ENCODE data around the gene MT1M.
A peak's percentile ranks its signal among the peaks of the same experiment; 100 is the strongest.
"Not testable (repeated sequence)": the region's sequence is repeated elsewhere in the genome, so short reads cannot be mapped to it uniquely, and the experiment has no call there.

The MT1M gene

DNA sequence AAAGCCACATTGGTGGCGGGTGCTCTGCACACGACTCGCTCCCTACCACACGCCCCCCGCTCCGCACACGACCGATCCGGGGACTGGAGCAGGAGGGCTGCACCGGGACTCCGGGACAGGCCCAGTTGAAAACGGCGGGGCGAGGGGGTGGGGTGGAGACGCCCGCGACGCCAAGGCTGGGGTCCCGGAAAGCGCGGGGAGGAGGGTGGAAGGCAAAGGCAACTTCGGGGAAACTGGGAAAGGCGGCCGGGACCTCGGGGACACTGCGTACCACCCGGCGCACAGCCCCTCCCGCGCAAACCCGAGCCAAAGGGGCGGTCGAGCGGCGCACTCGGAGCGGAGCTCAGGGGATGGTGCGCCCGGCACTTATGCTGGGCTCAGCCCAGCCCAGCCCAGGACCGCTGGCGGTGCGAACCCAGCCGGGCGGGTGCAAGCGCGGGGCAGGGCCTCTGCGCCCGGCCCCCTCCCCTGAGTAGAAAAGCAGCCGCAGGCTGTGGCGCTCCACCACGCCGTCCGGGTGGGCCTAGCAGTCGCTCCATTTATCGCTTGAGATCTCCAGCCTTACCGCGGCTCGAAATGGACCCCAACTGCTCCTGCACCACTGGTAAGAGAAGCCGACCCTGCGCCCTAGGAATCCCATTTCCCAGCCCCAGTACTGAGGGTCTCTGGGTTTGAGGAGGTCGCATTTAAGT is at the start of gene MT1M:
MT1M (plus strand) TSS at position 504 of the 692 bp plus-strand sequence; CDS start at position 577, 73 bp downstream.
- no peak for DNase-seq

DNA sequence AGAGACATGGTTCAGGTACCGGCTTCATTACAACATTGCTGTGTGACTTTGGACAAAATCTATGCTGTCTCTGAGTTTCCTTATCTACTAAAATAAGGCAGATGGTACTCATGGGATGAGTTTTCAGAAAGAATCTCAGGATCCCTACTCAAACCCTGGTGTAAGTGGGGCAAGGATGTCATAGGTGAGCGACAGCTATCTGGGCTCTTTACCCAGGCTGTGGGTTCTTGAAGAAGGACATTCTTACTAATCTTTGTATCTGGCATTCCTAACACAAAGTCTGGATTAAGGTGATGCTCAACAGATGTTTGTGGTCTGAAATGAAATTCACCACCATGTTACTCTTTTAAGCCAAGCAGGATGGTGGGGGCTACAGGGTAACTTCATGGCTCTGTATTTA is 49.5 kb upstream of the MT1M start:
- not testable (repeated sequence) for DNase-seq

DNA sequence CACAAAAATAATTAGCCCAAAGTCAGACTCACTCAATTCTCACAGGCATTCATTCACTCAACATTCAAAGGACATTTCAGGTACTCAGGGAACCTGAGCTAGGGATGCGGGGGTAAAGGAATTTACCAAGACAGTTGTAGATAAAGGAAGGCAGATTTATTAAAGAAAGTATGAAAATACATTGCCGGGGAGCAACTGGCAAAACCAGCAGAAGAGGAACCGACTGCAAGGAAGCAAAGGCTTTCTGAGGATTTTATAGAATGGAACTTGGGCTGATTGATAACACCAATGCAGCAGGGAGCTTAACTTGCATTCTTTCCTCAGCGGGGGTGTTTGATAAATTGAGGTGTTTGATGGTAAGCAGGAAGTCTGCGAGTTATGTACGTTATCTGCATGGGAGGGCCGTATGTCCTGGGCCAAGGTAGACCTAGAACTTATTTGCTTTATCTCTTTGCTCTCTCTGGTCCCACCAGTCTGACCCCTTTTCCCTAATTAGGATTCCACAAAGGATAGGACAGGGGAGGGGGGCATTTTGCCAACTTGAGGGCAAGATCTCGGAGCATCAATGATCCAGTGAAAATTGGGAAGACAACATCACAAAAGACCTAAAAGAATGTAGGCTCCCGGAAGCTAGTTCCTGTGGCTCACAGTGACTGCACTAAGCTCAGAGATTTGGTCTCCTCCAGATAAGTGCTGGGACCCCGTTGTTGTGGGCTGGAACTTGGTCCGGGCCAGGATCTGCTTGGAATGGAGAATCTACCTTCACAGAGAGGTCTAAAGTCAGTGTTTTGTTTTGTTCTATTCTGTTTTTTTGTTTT is 48.9 kb upstream of the MT1M start:
- no peak for DNase-seq

DNA sequence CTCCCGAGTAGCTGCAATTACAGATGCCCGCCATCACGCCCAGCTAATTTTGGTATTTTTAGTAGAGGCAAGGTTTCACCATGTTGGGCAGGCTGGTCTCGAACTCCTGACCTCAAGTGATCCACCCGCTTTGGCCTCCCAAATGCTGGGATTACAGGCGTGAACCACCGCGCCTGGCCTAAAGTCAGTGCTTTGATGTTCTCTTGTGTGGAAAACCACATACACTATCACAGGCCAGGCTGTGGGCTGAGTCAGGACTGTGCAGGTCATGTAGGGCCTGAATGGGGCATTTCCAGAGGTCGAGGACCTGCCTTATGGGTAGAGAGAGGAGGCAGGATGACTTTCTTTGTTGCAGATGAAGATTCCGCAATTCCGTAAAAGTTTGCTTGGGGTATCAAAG is 48.2 kb upstream of the MT1M start:
- DNase-seq = no peak

DNA sequence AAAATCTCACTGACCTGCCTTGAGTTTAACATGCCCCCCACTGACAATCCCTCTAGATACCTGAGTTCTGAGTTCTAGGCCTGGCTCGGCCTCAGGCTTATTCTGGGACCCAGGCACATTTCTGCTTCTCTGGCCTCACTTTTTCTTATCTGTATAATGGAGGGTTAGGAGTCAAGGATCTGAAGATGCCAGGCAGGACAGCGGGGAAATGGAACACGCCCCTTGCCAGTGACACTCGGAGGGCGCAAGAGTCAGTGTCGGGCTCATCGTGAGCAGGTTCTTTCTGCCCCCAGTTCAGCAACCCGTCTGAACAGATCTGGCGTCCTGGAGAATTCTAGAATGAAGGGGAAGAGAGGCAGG is 43.7 kb upstream of the MT1M start:
- no peak for DNase-seq

DNA sequence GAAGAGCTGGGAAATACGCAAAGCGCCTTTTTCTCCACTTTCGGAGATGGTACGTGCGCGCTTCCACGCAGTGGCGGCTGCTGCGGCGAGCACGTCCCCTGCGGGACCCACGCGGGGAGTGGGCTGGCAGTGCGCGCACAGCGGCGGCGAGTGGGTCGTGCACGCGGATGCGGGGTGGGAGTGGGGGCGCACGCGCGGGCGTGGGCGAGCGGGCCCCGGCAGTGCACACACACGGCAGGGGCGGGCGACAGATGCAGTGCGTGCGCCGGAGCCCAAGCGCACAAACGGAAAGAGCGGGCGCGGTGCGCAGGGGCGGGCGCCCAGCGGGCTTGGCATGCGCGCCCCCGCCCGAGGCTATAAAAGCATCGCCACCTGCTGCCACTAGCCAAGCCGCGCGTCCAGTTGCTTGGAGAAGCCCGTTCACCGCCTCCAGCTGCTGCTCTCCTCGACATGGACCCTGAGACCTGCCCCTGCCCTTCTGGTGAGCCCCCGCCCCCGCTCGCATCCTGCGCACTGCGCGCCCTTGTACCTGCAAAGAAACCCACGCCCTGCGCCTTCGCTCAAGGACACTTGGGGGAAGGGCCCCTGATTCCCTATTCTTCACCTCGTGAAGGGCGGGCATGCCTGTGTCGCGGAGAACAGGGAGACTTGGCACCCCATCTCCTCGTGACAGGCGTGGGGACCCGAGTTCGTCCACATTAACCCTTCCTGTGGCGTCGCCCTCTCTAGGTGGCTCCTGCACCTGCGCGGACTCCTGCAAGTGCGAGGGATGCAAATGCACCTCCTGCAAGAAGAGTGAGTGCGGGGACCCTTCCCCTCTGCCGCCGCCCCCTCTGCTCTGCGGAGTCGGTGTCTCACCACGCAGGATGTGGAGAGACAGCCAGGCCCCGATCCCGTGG is 43.1 kb upstream of the MT1M start, which contains the start of gene MT3:
MT3 (plus strand) TSS at position 388 of the 899 bp plus-strand sequence; CDS start at position 451, 63 bp downstream.
- peak; percentile 19 for DNase-seq

DNA sequence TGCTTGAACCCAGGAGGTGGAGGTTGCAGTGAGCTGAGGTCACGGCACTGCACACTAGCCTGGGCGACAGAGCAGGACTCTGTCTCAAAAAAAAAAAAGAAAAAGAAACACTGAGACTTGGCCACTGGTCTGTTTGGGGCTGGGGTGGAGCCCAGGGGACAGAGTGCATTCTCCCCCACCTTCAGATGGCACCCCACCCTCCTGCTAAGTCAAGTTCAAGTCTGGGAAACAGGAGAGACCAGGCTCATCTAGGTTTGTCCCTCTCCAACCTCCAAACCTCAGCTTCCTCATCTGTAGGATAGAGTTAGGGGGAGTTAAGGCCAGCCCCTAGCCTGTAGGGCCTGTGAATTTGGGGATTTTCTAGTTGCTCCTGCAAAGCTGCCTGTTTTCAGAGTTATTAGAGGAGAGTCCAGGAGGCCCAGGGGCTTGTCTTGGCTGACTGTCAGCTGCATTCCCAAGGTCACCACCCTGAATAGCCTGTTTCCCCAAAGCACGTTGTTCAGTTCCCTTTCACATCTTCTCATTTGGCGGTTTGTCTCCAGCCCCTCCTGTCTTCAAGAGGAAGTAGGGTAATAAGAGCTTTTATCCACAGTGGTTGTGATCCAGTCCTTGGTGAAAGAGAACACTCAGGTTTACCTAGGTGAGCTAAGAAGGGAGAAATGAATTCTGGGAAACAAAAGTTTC is 40.9 kb upstream of the MT1M start:
- DNase-seq = no peak

DNA sequence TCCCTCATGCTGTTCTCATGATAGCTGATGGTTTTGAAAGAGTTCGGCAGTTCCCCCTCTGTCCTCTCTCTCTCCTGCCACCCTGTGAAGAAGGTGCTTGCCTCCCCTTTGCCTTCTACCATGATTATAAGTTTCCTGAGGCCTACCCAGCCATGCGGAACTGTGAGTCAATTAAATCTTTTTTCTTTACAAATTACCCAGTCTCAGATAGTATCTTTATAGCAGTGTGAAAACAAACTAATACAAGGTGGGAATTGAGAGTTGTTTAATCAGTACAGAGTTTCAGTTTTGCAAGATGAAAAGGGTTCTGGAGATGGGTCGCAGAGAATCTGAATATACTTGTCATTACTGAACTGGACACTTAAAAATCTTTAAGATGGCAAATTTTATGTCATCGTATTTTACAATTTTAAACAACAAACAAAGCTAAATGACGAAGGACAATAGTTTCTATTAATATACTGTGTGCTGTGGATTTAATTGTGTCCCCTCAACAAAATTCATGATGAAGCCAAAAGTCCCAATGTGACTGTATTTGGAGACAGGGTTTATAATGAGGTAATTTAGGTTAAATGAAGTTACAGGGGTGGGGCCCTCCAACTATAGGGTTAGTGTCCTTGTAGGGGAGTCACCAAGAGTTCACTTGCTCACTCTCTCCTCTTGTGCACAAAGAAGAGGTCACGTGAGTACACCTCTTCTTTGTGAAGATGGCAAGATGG is 38.7 kb upstream of the MT1M start:
- DNase-seq = no peak

DNA sequence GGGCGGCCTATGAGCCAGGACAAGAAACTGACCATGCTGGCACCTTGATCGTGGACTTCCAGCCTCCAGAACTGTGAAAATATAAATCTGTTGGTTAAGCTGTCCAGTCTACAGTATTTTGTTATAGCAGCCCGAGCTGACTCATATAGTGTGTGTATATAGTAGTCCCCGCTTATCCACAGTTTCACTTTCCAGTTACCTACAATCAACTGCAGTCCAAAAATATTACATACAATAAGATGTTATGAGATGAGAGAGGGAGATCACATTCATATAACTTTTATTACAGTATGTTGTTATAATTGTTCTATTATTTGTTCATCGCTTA is 38.2 kb upstream of the MT1M start:
- no peak for DNase-seq

DNA sequence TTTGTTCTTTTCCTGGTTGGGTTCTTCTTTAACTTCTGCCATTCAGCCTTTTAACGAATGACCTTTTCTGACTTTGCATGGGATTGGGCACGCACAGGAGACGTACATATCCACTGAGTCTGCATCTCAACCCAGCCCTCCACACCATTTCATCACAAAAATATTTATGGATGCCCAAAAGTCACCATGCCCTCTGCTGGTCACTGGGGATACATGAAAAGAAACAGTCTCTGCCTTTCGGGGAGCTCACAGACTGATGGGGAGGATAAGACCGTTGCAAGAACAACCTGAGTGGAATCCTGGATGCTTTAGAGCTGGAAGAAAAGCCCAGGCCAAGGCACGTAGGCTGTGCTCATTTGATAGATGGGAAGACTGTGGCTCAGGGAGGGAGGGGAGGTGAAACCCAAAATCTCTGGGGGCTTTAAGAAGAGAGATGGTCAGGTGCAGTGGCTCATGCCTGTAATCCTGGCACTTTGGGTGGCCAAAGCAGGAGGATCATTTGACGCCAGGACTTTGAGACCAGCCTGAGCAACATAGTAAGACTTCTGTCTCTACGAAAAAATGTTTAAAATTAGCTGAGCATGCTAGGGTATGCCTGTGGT is 32.0 kb upstream of the MT1M start:
- peak; percentile 32 for DNase-seq

DNA sequence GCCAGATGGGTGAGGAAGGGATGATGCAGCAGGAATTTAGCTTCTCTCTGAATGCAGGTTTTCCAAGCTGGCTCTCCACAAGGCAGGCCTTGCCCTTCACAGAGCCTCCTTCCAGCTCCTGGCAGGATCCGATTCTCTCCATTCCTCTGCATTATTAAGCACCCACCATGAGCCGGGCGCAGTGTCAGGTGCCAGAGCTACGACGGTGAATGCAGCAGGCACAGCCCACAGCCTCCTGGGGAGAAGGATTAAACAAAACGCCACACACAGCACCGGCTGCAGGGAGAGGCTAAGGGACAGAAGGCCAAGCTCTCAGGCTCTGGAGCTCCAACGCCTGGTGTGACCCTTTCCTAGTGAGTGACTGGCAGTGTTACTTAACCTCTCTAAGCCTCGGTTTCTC is 31.1 kb upstream of the MT1M start:
- DNase-seq = no peak

DNA sequence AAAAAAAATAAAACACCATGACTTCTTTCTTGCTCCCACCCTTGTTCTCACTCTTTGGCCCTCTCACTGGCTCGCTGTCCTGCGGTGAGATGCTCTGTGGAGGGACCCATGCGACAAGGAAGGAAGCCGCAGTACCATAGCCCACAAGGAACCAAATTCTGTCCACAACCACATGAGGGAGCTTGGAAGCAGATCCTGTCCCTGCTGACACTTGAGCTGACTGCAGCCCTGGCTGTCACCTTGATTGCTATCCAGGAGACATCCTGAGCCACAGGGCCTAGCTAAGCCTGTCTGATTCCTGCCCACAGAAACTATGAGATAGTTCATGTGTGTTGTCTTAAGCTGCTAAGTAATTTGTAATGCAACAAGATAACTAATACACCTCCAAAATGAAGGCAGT is 28.9 kb upstream of the MT1M start:
- DNase-seq = peak; percentile 18

DNA sequence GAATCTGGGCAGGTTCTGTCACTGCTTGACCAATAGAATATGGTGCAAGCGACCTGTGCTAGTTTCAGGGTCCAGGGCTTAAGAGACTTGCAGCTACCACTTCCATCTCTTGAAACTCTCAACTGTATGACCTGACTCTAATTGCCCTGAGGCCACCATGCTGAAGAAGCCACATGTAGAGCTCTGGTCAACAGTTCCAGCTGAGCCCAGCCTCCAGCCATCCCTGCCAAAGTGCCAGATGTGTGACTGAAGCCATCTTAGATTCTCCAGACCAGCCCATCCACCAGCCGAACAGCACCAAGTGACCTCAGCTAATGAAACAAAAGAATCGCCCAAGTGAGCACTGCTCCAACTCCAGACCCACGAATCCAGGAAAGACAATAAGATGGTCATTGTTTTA is 27.5 kb upstream of the MT1M start:
- DNase-seq = no peak

DNA sequence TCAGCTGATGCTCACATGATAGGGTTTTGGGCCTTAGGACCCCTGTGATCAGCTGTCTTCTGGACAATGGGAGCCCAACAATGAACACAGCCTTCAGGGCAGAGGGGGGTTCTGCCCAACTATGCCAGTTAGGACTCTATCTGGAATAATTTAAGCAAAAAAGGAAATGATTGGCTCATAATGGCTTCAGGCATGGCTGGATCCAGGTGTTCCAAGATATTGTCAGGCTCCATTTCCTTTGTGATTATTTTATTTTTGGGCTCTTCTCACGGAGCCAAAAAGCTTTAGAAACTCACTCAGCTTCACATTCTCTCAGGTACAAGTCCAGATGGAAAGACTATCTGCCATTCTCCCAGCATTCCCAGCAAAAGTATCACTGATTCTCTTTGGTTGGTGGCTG is 27.0 kb upstream of the MT1M start:
- DNase-seq = no peak

DNA sequence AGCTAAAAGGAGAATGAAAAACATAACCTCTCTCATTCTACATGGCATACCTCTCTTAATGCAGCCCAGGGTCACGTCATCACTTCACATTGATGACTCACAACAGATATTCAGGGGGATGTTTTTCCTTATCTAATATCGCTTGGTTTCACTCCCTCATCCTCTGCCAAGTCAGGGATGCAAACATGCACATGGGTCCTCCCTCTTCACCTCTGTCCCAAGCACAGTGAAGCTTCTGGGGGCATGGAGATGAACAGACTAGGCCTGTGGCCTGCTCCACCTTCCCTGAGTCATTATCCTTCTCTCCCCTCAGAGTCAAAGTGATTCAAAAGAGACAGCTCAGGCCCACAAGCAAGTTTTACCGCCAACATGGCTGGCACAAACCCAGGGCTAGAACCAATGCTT is 26.4 kb upstream of the MT1M start:
- DNase-seq = peak; percentile 9

DNA sequence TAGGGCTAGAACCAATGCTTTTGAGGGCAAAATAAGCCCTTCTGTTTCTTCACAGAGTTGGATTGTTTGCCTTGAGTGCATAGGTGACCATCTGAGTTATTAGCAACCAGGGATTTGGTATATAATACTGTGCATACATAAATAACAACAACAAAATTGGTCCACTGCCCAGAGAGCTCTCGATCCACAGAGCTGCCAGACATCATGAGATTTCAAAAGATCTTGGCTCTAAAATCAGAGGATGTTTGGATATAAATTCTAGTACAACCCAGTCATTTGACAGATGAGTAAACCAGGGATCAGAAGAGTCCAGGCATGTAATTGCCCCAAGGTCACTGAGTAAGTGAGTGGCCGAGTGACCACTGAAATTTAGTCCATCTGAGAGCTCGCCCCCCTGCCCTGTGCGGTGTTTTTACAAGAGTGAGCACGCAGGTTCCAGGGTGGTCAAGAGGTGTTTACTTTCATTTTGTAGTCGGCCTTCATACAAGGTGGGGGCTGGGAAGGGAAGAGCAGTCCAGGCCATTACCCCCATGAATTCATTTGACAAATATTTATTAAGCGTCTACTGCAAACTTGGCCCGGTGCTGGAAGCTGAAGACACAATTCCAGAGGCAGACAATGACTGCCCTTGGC is 25.9 kb upstream of the MT1M start:
- no peak for DNase-seq

DNA sequence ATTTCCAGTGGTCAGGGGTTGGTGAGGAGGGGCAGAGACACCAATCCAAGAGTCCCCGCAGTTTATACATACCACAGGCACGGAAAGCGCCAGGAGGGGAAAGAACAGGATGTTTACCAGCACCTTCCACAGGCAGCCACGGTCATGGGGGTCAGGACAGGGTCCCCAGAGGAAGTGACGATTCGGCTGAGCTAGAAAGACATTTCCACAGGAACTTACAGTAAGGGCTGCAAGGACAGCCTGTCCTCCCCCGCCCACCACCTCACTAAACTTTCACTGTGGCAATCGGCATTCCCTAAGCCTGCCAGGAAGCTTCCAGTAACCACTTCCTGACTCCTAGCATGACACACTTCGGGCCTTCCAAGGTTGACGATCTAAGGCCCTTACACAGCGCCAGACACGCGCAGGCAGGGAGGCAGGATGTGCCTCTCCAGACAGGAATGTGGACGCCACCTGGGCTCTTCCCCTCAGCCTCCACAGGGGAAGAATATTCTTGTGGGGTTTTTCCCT is 25.3 kb upstream of the MT1M start:
- no peak for DNase-seq

DNA sequence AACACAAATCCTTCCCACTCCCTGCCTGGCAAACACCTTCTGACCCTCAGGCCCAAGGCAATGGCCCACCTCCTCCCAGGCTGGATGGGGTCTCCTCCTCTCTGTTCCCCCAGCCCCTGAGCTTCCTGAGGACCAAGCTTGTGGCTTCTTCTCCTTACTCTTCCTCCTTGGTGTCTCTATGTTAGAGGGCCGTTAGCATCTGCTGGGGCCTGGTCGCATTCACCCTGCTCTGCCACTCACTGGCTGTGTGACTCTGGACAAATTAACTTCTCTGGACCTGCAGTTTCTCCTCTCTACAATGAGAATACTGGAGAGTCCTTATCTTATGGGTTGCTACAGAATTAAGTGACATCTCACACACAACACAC is 24.8 kb upstream of the MT1M start:
- no peak for DNase-seq

DNA sequence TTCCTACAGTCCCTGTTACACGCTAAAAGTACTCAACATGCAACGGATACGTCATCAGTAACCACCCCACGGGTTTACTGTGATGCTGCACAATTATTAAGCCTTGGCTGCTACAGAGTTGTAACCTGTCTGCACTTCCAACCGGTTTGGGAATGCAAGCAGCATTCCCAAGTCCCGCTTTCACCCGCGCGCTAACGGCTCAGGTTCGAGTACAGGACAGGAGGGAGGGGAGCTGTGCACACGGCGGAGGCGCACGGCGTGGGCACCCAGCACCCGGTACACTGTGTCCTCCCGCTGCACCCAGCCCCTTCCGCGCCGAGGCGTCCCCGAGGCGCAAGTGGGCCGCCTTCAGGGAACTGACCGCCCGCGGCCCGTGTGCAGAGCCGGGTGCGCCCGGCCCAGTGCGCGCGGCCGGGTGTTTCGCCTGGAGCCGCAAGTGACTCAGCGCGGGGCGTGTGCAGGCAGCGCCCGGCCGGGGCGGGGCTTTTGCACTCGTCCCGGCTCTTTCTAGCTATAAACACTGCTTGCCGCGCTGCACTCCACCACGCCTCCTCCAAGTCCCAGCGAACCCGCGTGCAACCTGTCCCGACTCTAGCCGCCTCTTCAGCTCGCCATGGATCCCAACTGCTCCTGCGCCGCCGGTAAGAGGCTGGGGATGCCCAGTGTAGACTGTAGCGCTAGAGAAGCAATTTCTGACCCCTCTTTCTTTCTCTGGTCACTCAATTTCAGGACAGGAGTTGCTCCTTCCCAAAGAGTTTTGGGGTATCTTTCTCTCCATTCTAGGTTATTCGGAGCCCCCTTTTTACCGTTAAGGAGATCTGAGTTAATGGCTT is 24.2 kb upstream of the MT1M start, which contains the start of gene MT2A:
MT2A (plus strand) TSS at position 542 of the 833 bp plus-strand sequence; CDS start at position 614, 72 bp downstream.
- DNase-seq = peak; percentile 91

DNA sequence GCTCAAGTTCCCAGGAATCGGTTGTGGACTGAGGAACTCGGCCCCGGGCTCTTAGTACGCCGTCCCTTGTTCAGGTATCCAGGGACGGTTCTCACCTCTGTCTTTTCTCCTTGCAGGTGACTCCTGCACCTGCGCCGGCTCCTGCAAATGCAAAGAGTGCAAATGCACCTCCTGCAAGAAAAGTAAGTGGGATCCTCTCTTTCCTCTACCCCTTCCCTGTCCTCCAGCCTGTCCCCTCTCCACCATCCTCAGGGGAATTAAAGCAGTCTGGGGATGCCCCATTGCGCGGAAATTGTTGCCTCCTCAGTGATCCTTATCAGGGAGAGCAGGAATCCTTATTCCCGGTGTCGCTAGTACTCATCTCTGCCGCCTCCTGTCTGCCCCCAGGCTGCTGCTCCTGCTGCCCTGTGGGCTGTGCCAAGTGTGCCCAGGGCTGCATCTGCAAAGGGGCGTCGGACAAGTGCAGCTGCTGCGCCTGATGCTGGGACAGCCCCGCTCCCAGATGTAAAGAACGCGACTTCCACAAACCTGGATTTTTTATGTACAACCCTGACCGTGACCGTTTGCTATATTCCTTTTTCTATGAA is 23.5 kb upstream of the MT1M start:
- no peak for DNase-seq
